Endothelial cell of umbilical vein (primary cell): ENCODE measurements around the gene HINFP. TPM values are rescaled to one million over a fixed set of nuclear protein-coding genes. Genes with fewer than 3 reads are reported as not detected.

Experiments used
- BruUV-seq: library from RNA; stranded (reverse); fragments of 400-500 nt; replicated peaks from 2 replicates; lab custom pipeline; 2021; lab: Mats Ljungman, UMichigan
- CTCF ChIA-PET: fragments of 300-600, 350-600 bp; sonication (Branson Sonifier 250); formaldehyde crosslinking; loops from one replicate; lab custom pipeline; 2021; ENCODE audit warnings: antibody characterized with exemption, inconsistent platforms; lab: Charles Lee
- POLR2A ChIA-PET: fragments of 300-600, 350-600 bp; sonication (Branson Sonifier 250); formaldehyde crosslinking; loops from one replicate; lab custom pipeline; 2021; ENCODE audit warnings: antibody characterized with exemption, inconsistent platforms; lab: Charles Lee
- DNase-seq: peaks from one replicate; pipeline ENCODE4 v3.0.0-alpha.2; 2011; ENCODE audit warnings: low read depth, low spot score
- FAIRE-seq: peaks from 2 replicates; lab custom pipeline; 2011; peaks lifted over from hg19 to GRCh38; lab: Jason Lieb, UNC
- H2AFZ ChIP-seq: 2 replicates; pipeline ENCODE4 v1.6.0; 2012; ENCODE audit warnings: low read depth, low read length, control low read depth, inconsistent platforms
- H3K27ac ChIP-seq: 2 replicates; pipeline ENCODE4 v1.5.1; 2011; ENCODE audit warnings: low read depth, mild to moderate bottlenecking, control low read depth, low read length, moderate library complexity; ENCODE audit not compliant: insufficient read depth
- H3K27me3 ChIP-seq, 2 experiments: 2 replicates each; pipeline versions ENCODE4 v1.6.0 to v1.6.1; 2011; ENCODE audit warnings: low read length in 2 of 2, mixed read lengths in 1 of 2; ENCODE audit not compliant: control insufficient read depth in 2 of 2, insufficient read depth in 2 of 2
- H3K36me3 ChIP-seq, 2 experiments: 2 replicates in 1 of 2; 3 replicates in 1 of 2; pipeline ENCODE4 v1.5.1; 2011; ENCODE audit warnings: low read length in 2 of 2, mild to moderate bottlenecking in 1 of 2, moderate library complexity in 1 of 2; ENCODE audit not compliant: control insufficient read depth in 2 of 2, insufficient read depth in 2 of 2; ENCODE audit errors: extremely low read depth in 1 of 2
- H3K4me1 ChIP-seq: 3 replicates; pipeline ENCODE4 v1.5.1; 2011; ENCODE audit warnings: mild to moderate bottlenecking, low read length; ENCODE audit not compliant: control insufficient read depth, insufficient read depth; ENCODE audit errors: extremely low read depth
- H3K4me2 ChIP-seq: 2 replicates; pipeline ENCODE4 v1.6.1; 2011; ENCODE audit warnings: low read length, control low read depth, mixed read lengths; ENCODE audit not compliant: insufficient read depth
- H3K4me3 ChIP-seq, 3 experiments: fragments of 200-600 bp in 1 of 3; sonication (generic), shearing (Covaris generic) in 1 of 3; replicated peaks in 1 of 3; 2 replicates each; pipeline ENCODE4 v1.5.1; 2011 to 2016; ENCODE audit warnings: control low read depth in 3 of 3, low read length in 3 of 3, mild to moderate bottlenecking in 2 of 3, inconsistent platforms in 1 of 3, low read depth in 1 of 3, moderate library complexity in 1 of 3; ENCODE audit not compliant: insufficient read depth in 1 of 3
- H3K79me2 ChIP-seq: 2 replicates; pipeline ENCODE4 v1.6.0; 2012; ENCODE audit warnings: low read length, inconsistent platforms; ENCODE audit not compliant: control insufficient read depth, insufficient read depth
- H3K9ac ChIP-seq: replicated peaks from 2 replicates; pipeline ENCODE3; 2011; ENCODE audit warnings: low read length, control low read depth; ENCODE audit not compliant: insufficient read depth; ENCODE audit errors: extremely low read depth
- H3K9me1 ChIP-seq: replicated peaks from 3 replicates; pipeline ENCODE4 v1.6.0; 2011; ENCODE audit warnings: mild to moderate bottlenecking, low read length; ENCODE audit not compliant: control insufficient read depth, insufficient read depth; ENCODE audit errors: extremely low read depth
- H3K9me3 ChIP-seq: replicated peaks from 2 replicates; pipeline ENCODE4 v1.5.1; 2012; ENCODE audit warnings: low read length, inconsistent platforms; ENCODE audit not compliant: control insufficient read depth, insufficient read depth
- H4K20me1 ChIP-seq: replicated peaks from 2 replicates; pipeline ENCODE3; 2011; ENCODE audit warnings: mild to moderate bottlenecking, low read length; ENCODE audit not compliant: control insufficient read depth, insufficient read depth; ENCODE audit errors: extremely low read depth
- CTCF ChIP-seq, 2 donors: IDR thresholded peaks; 1 replicate in 1 of 2; 2 replicates in 1 of 2; pipeline ENCODE4 v1.5.1; 2011; ENCODE audit warnings: low read length in 2 of 2, mild to moderate bottlenecking in 2 of 2, moderate library complexity in 2 of 2, control low read depth in 1 of 2, inconsistent platforms in 1 of 2, low read depth in 1 of 2; ENCODE audit not compliant: insufficient read depth in 1 of 2; ENCODE audit errors: extremely low read depth in 1 of 2
- EZH2 ChIP-seq: IDR thresholded peaks from 2 replicates; pipeline ENCODE4 v1.6.1; 2012; ENCODE audit warnings: borderline replicate concordance, low read depth, mild to moderate bottlenecking, moderate library complexity, low read length, inconsistent platforms; ENCODE audit not compliant: severe bottlenecking
- FOS ChIP-seq: IDR thresholded peaks from 2 replicates; pipeline ENCODE4 v1.6.1; 2011; ENCODE audit warnings: mild to moderate bottlenecking, low read length, moderate library complexity, borderline replicate concordance; ENCODE audit not compliant: insufficient read depth
- GATA2 ChIP-seq: IDR thresholded peaks from 2 replicates; pipeline ENCODE4 v1.7.0; 2011; ENCODE audit warnings: low read depth, mild to moderate bottlenecking, moderate library complexity, mixed read lengths, low read length; ENCODE audit not compliant: insufficient read length, insufficient read depth
- JUN ChIP-seq: IDR thresholded peaks from 2 replicates; pipeline ENCODE4 v1.6.1; 2011; ENCODE audit warnings: borderline replicate concordance, low read depth; ENCODE audit not compliant: insufficient read length, insufficient read depth
- MAX ChIP-seq: IDR thresholded peaks from 2 replicates; pipeline ENCODE4 v1.6.1; 2011; ENCODE audit not compliant: insufficient read depth, insufficient read length
- MYC ChIP-seq: IDR thresholded peaks from one replicate; pipeline ENCODE4 v1.6.1; 2011; ENCODE audit warnings: mild to moderate bottlenecking, low read depth, low read length
- POLR2A ChIP-seq: IDR thresholded peaks from 2 replicates; pipeline ENCODE4 v1.6.1; 2012; ENCODE audit warnings: low read depth, mild to moderate bottlenecking, control low read depth, low read length
- POLR2AphosphoS5 ChIP-seq: IDR thresholded peaks from 2 replicates; pipeline ENCODE4 v1.6.1; 2012; ENCODE audit warnings: low read depth, mild to moderate bottlenecking, control low read depth, low read length, moderate library complexity; ENCODE audit not compliant: insufficient read depth
- dilution Hi-C: fragments of 300-500 bp; cut with MboI; formaldehyde crosslinking; loops from one replicate; pipeline ENCODE4 v1.15.0; 2019; ENCODE audit warnings: low sequenced_read_pairs; ENCODE audit not compliant: extremely low pct_ligation_motif_present
- intact Hi-C: fragments of 100-400 bp; cut with micrococcal nuclease; formaldehyde crosslinking; loops from one replicate; pipeline ENCODE4 v1.10.0; 2022
- polyA plus RNA-seq, 4 experiments: library from polyadenylated mRNA; depleted of rRNA in 3 of 4; stranded (reverse) in 3 of 4; unstranded in 1 of 4; fragments of >200 nt; gene quantifications; 2 replicates each; pipeline versions ENCODE4 v1.2.1 to v1.2.3, GENCODE V29; 2011 to 2012; ENCODE audit warnings: missing spikeins in 1 of 4
- total RNA-seq: library from RNA; stranded (reverse); gene quantifications from 2 replicates; pipeline ENCODE4 v1.2.3, GENCODE V29; 2021

Gene HINFP
- total and polyA plus RNA-seq, 2 donors (not counting 3 experiments of a cell fraction or from before 2014, with no cell fraction given) = 30.8 to 33.4 TPM

- H3K79me2 ChIP-seq = peaks cover 14% of the 10 kb centered on the region
- FAIRE-seq (no peak), DNase-seq (no peak)
- BruUV-seq = no TSS peak
- no peak overlapping the region for H3K4me3 ChIP-seq
- dilution Hi-C loops (no loop called here), intact Hi-C loops (loop anchor here (5.0 kb wide), 1 partner anchor 175 kb away; no protein-coding TSS in a partner anchor)
- no peaks in the 10 kb centered on the region for H3K27me3 ChIP-seq
- H3K9me3 ChIP-seq = no peaks in the 10 kb centered on the region
- no peaks in the 10 kb centered on the region for H3K9me1 ChIP-seq
- no peaks in the 10 kb centered on the region for H4K20me1 ChIP-seq
- H2AFZ ChIP-seq = no peak overlapping the region
- no peak for TF ChIP-seq FOS
- TF ChIP-seq POLR2AphosphoS5 = no peak
- no peak for TF ChIP-seq CTCF (IDR thresholded peaks at IDR 0.05; ENCODE audit: extremely low read depth in 1 of 2, insufficient read depth in 1 of 2, low read depth in 1 of 2, low read length in 2 of 2)
- no peak for TF ChIP-seq JUN
- no peak for TF ChIP-seq MYC
- TF ChIP-seq POLR2A = no peak
- TF ChIP-seq EZH2 = no peak
- TF ChIP-seq GATA2 = no peak
- TF ChIP-seq MAX = no peak
- ChIA-PET CTCF (interaction anchor here (1.8 kb wide), 1 partner anchor 15 kb away, joined by 6 read pairs; no protein-coding TSS in a partner anchor), POLR2A (no interaction called here)
- no peak overlapping the region for H3K27ac ChIP-seq
- no peaks in the 10 kb centered on the region for H3K36me3 ChIP-seq
- H3K4me2 ChIP-seq = no peak overlapping the region
- no peak overlapping the region for H3K9ac ChIP-seq
- H3K4me1 ChIP-seq = peaks cover 19% of the 10 kb centered on the region
Observed at GRCh38 chr11:119087747-119088241, 33.6 kb upstream of the HINFP start.
